Caco-2 (cell line): Measurements from ENCODE around the gene GRM7. TPM values are rescaled to one million over a fixed set of nuclear protein-coding genes. Genes with fewer than 3 reads are reported as not detected.

ENCODE experiments used
- BruUV-seq: library from RNA; stranded (reverse); fragments of 400-500 nt; replicated peaks from 2 replicates; lab custom pipeline; 2021; lab: Mats Ljungman, UMichigan
- CTCF ChIA-PET: fragments of 300-600 bp; sonication (Branson Sonifier 250); formaldehyde crosslinking; loops from one replicate; lab custom pipeline; 2022; ENCODE audit warnings: antibody characterized with exemption; lab: Charles Lee
- POLR2A ChIA-PET: fragments of 300-600 bp; sonication (Branson Sonifier 250); formaldehyde crosslinking; loops from one replicate; lab custom pipeline; 2022; ENCODE audit warnings: antibody characterized with exemption; lab: Charles Lee
- DNase-seq, 2 experiments: peaks; one replicate each; pipeline versions ENCODE4 v3.0.0 to v3.0.0-alpha.2; 2020 to 2022
- H3K27me3 ChIP-seq: replicated peaks from 2 replicates; pipeline ENCODE4 v1.6.0; 2011; ENCODE audit warnings: low read length; ENCODE audit not compliant: control insufficient read depth, insufficient read depth
- H3K36me3 ChIP-seq: 2 replicates; pipeline ENCODE4 v1.5.1; 2011; ENCODE audit warnings: low read length; ENCODE audit not compliant: control insufficient read depth, insufficient read depth
- H3K4me1 ChIP-seq: fragments of 250-450 bp; sonication (Bioruptor Pico); 2 replicates; pipeline ENCODE4 v1.5.1; 2020; ENCODE audit warnings: mild to moderate bottlenecking
- H3K4me3 ChIP-seq: 2 replicates; pipeline ENCODE4 v1.5.1; 2011; ENCODE audit warnings: low read depth, mild to moderate bottlenecking, control low read depth, low read length
- H3K9me3 ChIP-seq: fragments of 250-450 bp; sonication (Bioruptor Pico); 2 replicates; pipeline ENCODE4 v1.5.1; 2020; ENCODE audit warnings: mild to moderate bottlenecking, moderate library complexity
- H3K27ac Mint-ChIP-seq: one replicate; pipeline ENCODE4 v1.8.0; 2022; ENCODE audit warnings: mixed read lengths; ENCODE audit not compliant: unreplicated experiment
- H3K27me3 Mint-ChIP-seq: one replicate; pipeline ENCODE4 v1.8.0; 2022; ENCODE audit warnings: mixed read lengths; ENCODE audit not compliant: insufficient read depth, unreplicated experiment
- H3K36me3 Mint-ChIP-seq: one replicate; pipeline ENCODE4 v1.8.0; 2022; ENCODE audit warnings: mild to moderate bottlenecking, mixed read lengths; ENCODE audit not compliant: insufficient read depth, unreplicated experiment
- H3K4me1 Mint-ChIP-seq: one replicate; pipeline ENCODE4 v1.8.0; 2022; ENCODE audit warnings: low read depth, mixed read lengths; ENCODE audit not compliant: unreplicated experiment
- H3K4me3 Mint-ChIP-seq: one replicate; pipeline ENCODE4 v1.8.0; 2022; ENCODE audit warnings: mild to moderate bottlenecking, moderate library complexity, mixed read lengths; ENCODE audit not compliant: unreplicated experiment
- H3K9me3 Mint-ChIP-seq: one replicate; pipeline ENCODE4 v1.8.0; 2022; ENCODE audit warnings: mixed read lengths; ENCODE audit not compliant: unreplicated experiment
- CTCF ChIP-seq, 2 experiments: fragments of 200-600 bp in 1 of 2; IDR thresholded peaks; 1 replicate in 1 of 2; 2 replicates in 1 of 2; pipeline versions ENCODE4 v1.5.1 to v1.8.0; 2011 to 2022; ENCODE audit warnings: antibody characterized with exemption in 1 of 2, control low read depth in 1 of 2, inconsistent platforms in 1 of 2, low read depth in 1 of 2, low read length in 1 of 2, mild to moderate bottlenecking in 1 of 2, moderate library complexity in 1 of 2; ENCODE audit not compliant: insufficient read depth in 1 of 2, severe bottlenecking in 1 of 2, unreplicated experiment in 1 of 2
- intact Hi-C: fragments of 100-400 bp; cut with micrococcal nuclease; formaldehyde crosslinking; loops from one replicate; pipeline ENCODE4 v1.10.0; 2022; ENCODE audit not compliant: unreplicated experiment
- total RNA-seq: library from RNA; stranded (reverse); gene quantifications from 2 replicates; pipeline ENCODE4 v1.2.3, GENCODE V29; 2022

GRM7 gene
- total RNA-seq, 1 experiment from 2014 or later, result not detected

GRCh38 chr3:7484636-7485035 is 623.7 kb downstream of the GRM7 start:
- no TSS peak for BruUV-seq
- ChIA-PET POLR2A (no interaction called here), CTCF (no interaction called here)
- Histone ChIP-seq H3K4me1 (no peaks in the 10 kb centered on the region), H3K9me3 (no peaks in the 10 kb centered on the region), H3K36me3 (no peaks in the 10 kb centered on the region), H3K4me3 (no peak overlapping the region), H3K27me3 (no peaks in the 10 kb centered on the region)
- Mint-ChIP-seq H3K9me3 (peaks cover 10% of the 10 kb centered on the region), H3K36me3 (no peaks in the 10 kb centered on the region), H3K4me3 (no peak overlapping the region), H3K27me3 (no peaks in the 10 kb centered on the region), H3K27ac (no peak overlapping the region), H3K4me1 (no peaks in the 10 kb centered on the region)
- TF ChIP-seq CTCF (IDR thresholded peaks at IDR 0.05; ENCODE audit: insufficient read depth in 1 of 2, low read depth in 1 of 2, low read length in 1 of 2, severe bottlenecking in 1 of 2, unreplicated experiment in 1 of 2), result no peak
- DNase-seq, result no peak
- intact Hi-C loops, result loop anchor here (10.0 kb wide), 1 partner anchor 630 kb away; no protein-coding TSS in a partner anchor

GRCh38 chr3:7487763-7488162 is 626.8 kb downstream of the GRM7 start:
- Histone ChIP-seq H3K4me3 (no peak overlapping the region), H3K27me3 (no peaks in the 10 kb centered on the region), H3K9me3 (no peaks in the 10 kb centered on the region), H3K4me1 (no peaks in the 10 kb centered on the region), H3K36me3 (no peaks in the 10 kb centered on the region)
- H3K4me1 Mint-ChIP-seq, result no peaks in the 10 kb centered on the region
- no peak for TF ChIP-seq CTCF (IDR thresholded peaks at IDR 0.05; ENCODE audit: insufficient read depth in 1 of 2, low read depth in 1 of 2, low read length in 1 of 2, severe bottlenecking in 1 of 2, unreplicated experiment in 1 of 2)
- no peak overlapping the region for H3K27ac Mint-ChIP-seq
- H3K9me3 Mint-ChIP-seq, result peaks cover 10% of the 10 kb centered on the region
- H3K36me3 Mint-ChIP-seq, result no peaks in the 10 kb centered on the region
- ChIA-PET CTCF (no interaction called here), POLR2A (no interaction called here)
- no peak overlapping the region for H3K4me3 Mint-ChIP-seq
- peak in 1 of 2 experiments; percentile 4 for DNase-seq
- intact Hi-C loops, result loop anchor here (10.0 kb wide), 1 partner anchor 627 kb away; no protein-coding TSS in a partner anchor
- no peaks in the 10 kb centered on the region for H3K27me3 Mint-ChIP-seq
- no TSS peak for BruUV-seq

- intact Hi-C loops, result loop anchor here (10.0 kb wide), 1 partner anchor 625 kb away; no protein-coding TSS in a partner anchor
- POLR2A ChIA-PET, result no interaction called here
- no peaks in the 10 kb centered on the region for H3K27me3 Mint-ChIP-seq
- Histone ChIP-seq H3K36me3 (no peaks in the 10 kb centered on the region), H3K9me3 (no peaks in the 10 kb centered on the region), H3K27me3 (no peaks in the 10 kb centered on the region), H3K4me3 (no peak overlapping the region), H3K4me1 (no peaks in the 10 kb centered on the region)
- DNase-seq, result no peak
- TF ChIP-seq CTCF (IDR thresholded peaks at IDR 0.05; ENCODE audit: insufficient read depth in 1 of 2, low read depth in 1 of 2, low read length in 1 of 2, severe bottlenecking in 1 of 2, unreplicated experiment in 1 of 2), result no peak
- H3K4me1 Mint-ChIP-seq, result no peaks in the 10 kb centered on the region
- no peaks in the 10 kb centered on the region for H3K36me3 Mint-ChIP-seq
- no peak overlapping the region for H3K27ac Mint-ChIP-seq
- H3K9me3 Mint-ChIP-seq, result peaks cover 10% of the 10 kb centered on the region
- no peak overlapping the region for H3K4me3 Mint-ChIP-seq
- CTCF ChIA-PET, result no interaction called here
- BruUV-seq, result no TSS peak
These were observed 628.5 kb downstream of the GRM7 start for GRCh38 chr3:7489417-7489816.
